ENCODE data around the gene PGM3. TPM values are rescaled to one million over a fixed set of nuclear protein-coding genes. Genes with fewer than 3 reads are reported as not detected.

PGM3 gene
- total RNA-seq = 23.3 and 27.6 TPM in 2 replicates

GRCh38 chr6:83192871-83193746, at the start of gene PGM3, which contains the start of gene RWDD2A:
Gene PGM3, minus strand, starts transcription at chr6:83193265. Its CDS starts 2,253 bp downstream, at chr6:83191012.
Gene RWDD2A, plus strand, starts transcription at chr6:83193357. Its CDS starts 1,095 bp downstream, at chr6:83194452.

Other genes with a start within 250 kb of the PGM3 start
- gene UBE3D, start 127.4 kb downstream of the PGM3 start, total RNA-seq = 3.0 and 3.9 TPM in 2 replicates
- 12.2 and 14.0 TPM in 2 replicates for gene DOP1A, start 125.6 kb downstream of the PGM3 start, total RNA-seq
- 2.0 and 2.2 TPM in 2 replicates for gene RWDD2A, start 92 bp upstream of the PGM3 start, total RNA-seq
- gene ME1, start 237.8 kb upstream of the PGM3 start, total RNA-seq = 29.6 and 34.1 TPM in 2 replicates

Data from airway epithelial cell (primary cell).